Progenitor cell of endocrine pancreas (in vitro differentiated cells): ENCODE data around the gene DHX16. TPM values are rescaled to one million over a fixed set of nuclear protein-coding genes. Genes with fewer than 3 reads are reported as not detected.
A peak's percentile ranks its signal among the peaks of the same experiment; 100 is the strongest.

Source experiments
- DNase-seq: peaks from one replicate; pipeline ENCODE4 v3.0.0; 2021; ENCODE audit warnings: low spot score; ENCODE audit not compliant: unreplicated experiment
- H3K27ac Mint-ChIP-seq: 2 replicates; pipeline ENCODE4 v1.8.0; 2021; ENCODE audit warnings: mild to moderate bottlenecking, moderate library complexity, mixed read lengths
- H3K27me3 Mint-ChIP-seq: 2 replicates; pipeline ENCODE4 v1.8.0; 2021; ENCODE audit warnings: mixed read lengths
- H3K36me3 Mint-ChIP-seq: 2 replicates; pipeline ENCODE4 v1.8.0; 2022; ENCODE audit warnings: mixed read lengths; ENCODE audit not compliant: insufficient read depth
- H3K4me1 Mint-ChIP-seq: 2 replicates; pipeline ENCODE4 v1.8.0; 2021; ENCODE audit warnings: low read depth, mixed read lengths
- H3K4me3 Mint-ChIP-seq: 2 replicates; pipeline ENCODE4 v1.8.0; 2021; ENCODE audit warnings: low read depth, mild to moderate bottlenecking, moderate library complexity, mixed read lengths
- H3K9me3 Mint-ChIP-seq: 2 replicates; pipeline ENCODE4 v1.8.0; 2021; ENCODE audit warnings: low read depth, mixed read lengths
- CTCF ChIP-seq: fragments of 200-600 bp; sonication (generic); IDR thresholded peaks from one replicate; pipeline ENCODE4 v1.5.0; 2021; ENCODE audit warnings: antibody characterized with exemption, mild to moderate bottlenecking; ENCODE audit not compliant: unreplicated experiment
- total RNA-seq: library from RNA; stranded (reverse); gene quantifications from 2 replicates; pipeline ENCODE4 v1.2.1, GENCODE V29; 2021

The DHX16 gene
- total RNA-seq, 1 donor from 2014 or later = 31.0 TPM

GRCh38 chr6:30687659-30688431 is 15.0 kb upstream of the DHX16 start:
- TF ChIP-seq CTCF = no peak
- Mint-ChIP-seq H3K27ac (peak overlapping the region; percentile 93), H3K4me1 (peaks cover 51% of the 10 kb centered on the region), H3K9me3 (no peaks in the 10 kb centered on the region), H3K4me3 (peak overlapping the region; percentile 89), H3K36me3 (peaks cover 1% of the 10 kb centered on the region), H3K27me3 (no peaks in the 10 kb centered on the region)
- no peak for DNase-seq

DNA sequence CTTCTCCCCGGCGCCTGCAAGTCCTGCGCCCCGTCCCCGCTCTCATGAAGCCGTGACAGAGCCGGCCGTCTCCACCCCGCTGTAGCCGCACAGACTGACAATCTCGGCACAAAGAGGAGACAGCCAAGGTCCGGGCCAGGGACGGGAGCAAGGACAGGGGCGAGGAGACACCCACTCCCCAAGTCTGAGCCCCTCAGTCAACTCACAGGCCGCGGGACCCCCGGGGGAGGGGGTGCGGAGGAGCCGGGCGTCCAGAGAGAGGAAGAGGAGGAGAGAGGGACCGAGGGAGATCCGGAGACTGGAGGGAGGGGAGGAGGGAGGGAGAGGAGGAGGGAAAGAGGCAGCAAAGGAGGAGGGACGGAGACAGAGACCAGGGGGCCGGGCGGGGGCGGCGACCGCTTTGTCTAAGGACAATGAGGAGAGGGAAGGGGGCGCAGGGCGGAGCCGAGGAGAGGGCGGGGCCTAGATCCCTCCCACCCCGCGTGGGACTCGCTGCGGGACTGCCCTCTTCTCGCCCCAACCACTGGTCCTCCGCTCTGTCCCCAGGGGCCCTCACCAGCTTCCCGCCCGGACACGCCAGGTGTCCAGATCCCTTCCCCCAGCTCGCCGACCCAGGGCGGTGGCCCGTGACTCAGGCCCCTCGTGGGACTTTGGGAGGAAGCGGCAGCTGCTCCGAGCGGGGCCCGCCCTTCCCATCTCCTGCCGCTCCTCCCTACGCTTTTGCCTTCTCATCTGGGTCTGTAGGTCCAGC is 14.3 kb upstream of the DHX16 start:
- Mint-ChIP-seq H3K27ac (peak overlapping the region; percentile 93), H3K27me3 (no peaks in the 10 kb centered on the region), H3K4me1 (peaks cover 54% of the 10 kb centered on the region), H3K9me3 (no peaks in the 10 kb centered on the region), H3K4me3 (peak overlapping the region; percentile 89), H3K36me3 (peaks cover 1% of the 10 kb centered on the region)
- peak; percentile 65 for DNase-seq
- no peak for TF ChIP-seq CTCF

GRCh38 chr6:30686009-30686907 is 13.5 kb upstream of the DHX16 start, which contains the start of gene PPP1R18:
Gene PPP1R18 (minus strand): TSS chr6:30686645. CDS start chr6:30686018, 627 bp downstream.
- peak; percentile 21 for DNase-seq
- H3K9me3 Mint-ChIP-seq = no peaks in the 10 kb centered on the region

DNA sequence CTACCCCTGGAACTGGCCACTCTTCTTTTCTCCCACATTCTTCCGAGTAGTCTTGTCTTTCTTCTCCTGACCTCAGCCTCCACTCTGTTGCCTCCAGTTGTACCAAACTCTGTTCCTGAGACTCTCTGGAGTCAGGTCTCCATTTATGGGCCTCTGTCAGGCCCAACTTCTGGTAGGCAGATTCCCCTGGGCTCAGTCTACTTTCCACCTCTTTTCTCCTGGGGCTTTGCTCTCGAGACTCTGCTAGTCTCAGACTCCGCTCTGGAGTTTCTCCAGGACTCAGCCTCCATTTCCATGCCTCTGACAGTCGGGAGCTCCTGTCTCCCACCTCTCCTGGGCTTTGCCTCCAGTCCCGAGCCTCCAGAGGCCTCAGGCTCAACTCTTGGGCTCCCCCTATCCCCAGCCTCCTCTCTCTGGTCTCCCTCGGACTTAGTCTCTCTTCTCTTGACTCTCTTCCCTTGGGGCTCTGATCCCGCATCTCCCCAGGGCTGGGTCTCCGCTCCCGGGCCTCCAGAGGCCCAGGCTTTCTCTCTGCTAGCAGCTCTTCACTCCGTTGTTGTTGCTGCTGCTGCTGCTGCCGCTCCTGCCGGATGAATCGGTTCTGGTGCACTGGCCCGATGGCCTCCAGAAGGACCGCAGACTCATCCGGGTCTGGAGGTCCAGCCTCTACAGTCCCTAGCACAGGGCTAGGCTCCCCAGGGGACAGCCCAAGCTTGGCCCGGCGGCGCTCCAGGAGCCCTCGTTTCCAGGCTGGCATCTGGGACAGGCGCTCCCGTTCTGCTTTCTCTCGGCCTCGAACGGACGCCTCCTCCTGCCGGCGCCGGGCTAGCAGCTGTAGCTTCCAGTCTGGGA is 12.6 kb upstream of the DHX16 start:
- TF ChIP-seq CTCF = no peak
- no peak for DNase-seq

More at GRCh38 chr6:30686009-30686907, 13.5 kb upstream of the DHX16 start, which contains the start of gene PPP1R18:
- peak within 1 kb of the TSS; percentile 89 for H3K4me3 Mint-ChIP-seq
- H3K27me3 Mint-ChIP-seq = no peaks in the 10 kb centered on the region
- H3K4me1 Mint-ChIP-seq = peaks cover 51% of the 10 kb centered on the region
- TF ChIP-seq CTCF = no peak
- H3K27ac Mint-ChIP-seq = peak within 1 kb of the TSS; percentile 93
- peaks cover 1% of the 10 kb centered on the region for H3K36me3 Mint-ChIP-seq

More for the DNA sequence above, 12.6 kb upstream of the DHX16 start:
- Mint-ChIP-seq H3K27ac (no peak overlapping the region), H3K4me3 (peak overlapping the region; percentile 89), H3K36me3 (peaks cover 1% of the 10 kb centered on the region), H3K27me3 (no peaks in the 10 kb centered on the region), H3K9me3 (no peaks in the 10 kb centered on the region), H3K4me1 (peaks cover 47% of the 10 kb centered on the region)
